Prostate gland (tissue), 2 donors: Measurements from ENCODE around the gene QARS1. TPM values are rescaled to one million over a fixed set of nuclear protein-coding genes. Genes with fewer than 3 reads are reported as not detected.

Experiments
- DNase-seq: peaks from one replicate; pipeline ENCODE4 v3.0.0-alpha.2; 2019; ENCODE audit warnings: low spot score
- H3K27ac ChIP-seq, 2 donors: fragments of 200-600 bp; sonication (generic); 2 replicates each; pipeline ENCODE4 v1.5.1; 2017 to 2019
- H3K27me3 ChIP-seq: fragments of 200-600 bp; sonication (generic); replicated peaks from 2 replicates; pipeline ENCODE4 v1.5.1; 2019; ENCODE audit not compliant: insufficient read depth
- H3K36me3 ChIP-seq, 2 donors: fragments of 200-600 bp; sonication (generic); 1 replicate in 1 of 2; 2 replicates in 1 of 2; pipeline versions ENCODE4 v1.5.1 to v1.8.1; 2017 to 2019
- H3K4me1 ChIP-seq: fragments of 200-600 bp; sonication (generic); replicated peaks from 2 replicates; pipeline ENCODE4 v1.5.1; 2019
- H3K4me3 ChIP-seq, 2 donors: fragments of 200-600 bp; sonication (generic); 2 replicates each; pipeline ENCODE4 v1.5.1; 2017 to 2019
- H3K9me3 ChIP-seq: fragments of 200-600 bp; sonication (generic); 2 replicates; pipeline ENCODE4 v1.5.1; 2017
- CTCF ChIP-seq, 4 experiments: fragments of 200-600 bp in 2 of 4; fragments of 450-650 bp in 2 of 4; sonication (generic) in 2 of 4; IDR thresholded peaks; 1 replicate in 3 of 4; 2 replicates in 1 of 4; pipeline ENCODE4 v1.5.1; 2016 to 2019; ENCODE audit warnings: antibody characterized with exemption in 4 of 4, mild to moderate bottlenecking in 2 of 4, moderate library complexity in 2 of 4
- POLR2A ChIP-seq: fragments of 450-650 bp; IDR thresholded peaks from one replicate; pipeline ENCODE4 v1.6.1; 2016; ENCODE audit warnings: antibody characterized with exemption, mild to moderate bottlenecking
- POLR2AphosphoS5 ChIP-seq: sonication (generic); formaldehyde crosslinking; IDR thresholded peaks from one replicate; pipeline ENCODE4 v1.6.1; 2017; ENCODE audit warnings: antibody characterized with exemption
- WGBS: methylation state at CpG from one replicate; pipeline ENCODE4 v1.1.5; 2018; 5-methylcytosine and 5-hydroxymethylcytosine counted together
- intact Hi-C: fragments of 100-400 bp; cut with DNase I; formaldehyde crosslinking; loops from one replicate; pipeline ENCODE4 v1.14.2; 2022
- total RNA-seq, 2 donors: library from RNA; depleted of rRNA; stranded (reverse); fragments of >200 nt; gene quantifications; one replicate each; pipeline ENCODE4 v1.1.0, GENCODE V29; 2016

QARS1 gene
- total RNA-seq, 2 donors from 2014 or later: 254 to 315 TPM

- no peak overlapping the region for H3K27ac ChIP-seq
- peaks cover 8% of the 10 kb centered on the region for H3K4me1 ChIP-seq
- no peak overlapping the region for H3K4me3 ChIP-seq
- H3K9me3 ChIP-seq: no peaks in the 10 kb centered on the region
- intact Hi-C loops: no loop called here
- peaks cover 29 to 30% of the 10 kb centered on the region in 2 donors for H3K36me3 ChIP-seq
- H3K27me3 ChIP-seq: no peaks in the 10 kb centered on the region
- DNase-seq: no peak
- 67% methylated on average over 14 of the region's 14 CpGs for WGBS
- no peak for TF ChIP-seq CTCF (IDR thresholded peaks at IDR 0.05)
- no peak for TF ChIP-seq POLR2A
- TF ChIP-seq POLR2AphosphoS5: no peak
Measured at GRCh38 chr3:49108346-49108745, 3.8 kb upstream of the QARS1 start.

DNA sequence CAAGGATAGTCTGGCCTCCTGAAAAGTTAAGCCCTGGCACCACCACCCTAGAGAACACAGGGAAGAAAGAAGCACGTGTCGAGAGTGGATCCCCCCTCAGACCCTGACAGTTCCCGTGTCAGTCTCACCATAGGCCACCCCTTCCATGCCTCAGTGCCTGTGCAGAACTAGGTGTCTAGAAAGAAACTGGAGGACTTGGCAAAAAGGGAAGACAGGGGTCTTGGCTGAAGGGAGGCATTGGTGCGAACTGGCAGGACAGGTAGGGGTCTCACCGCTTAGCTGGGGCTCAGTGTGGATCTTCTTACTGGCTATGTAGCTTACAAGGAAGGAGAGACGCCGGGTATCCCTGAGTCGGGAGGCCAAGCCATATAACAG lies 518 bp downstream of the QARS1 start:
- Histone ChIP-seq H3K4me3 (peak overlapping the region; percentile 95 to 97), H3K4me1 (peaks cover 11% of the 10 kb centered on the region), H3K9me3 (no peaks in the 10 kb centered on the region), H3K27ac (peak overlapping the region; percentile 81 to 82), H3K36me3 (peaks cover 16 to 22% of the 10 kb centered on the region in 2 donors), H3K27me3 (no peaks in the 10 kb centered on the region)
- WGBS: 2% methylated on average over 8 of the region's 8 CpGs
- TF ChIP-seq POLR2A (no peak), CTCF (IDR thresholded peaks at IDR 0.05) (no peak), POLR2AphosphoS5 (no peak)
- intact Hi-C loops: loop anchor here (2.0 kb wide), 1 partner anchor 17 kb away; the partner anchor contains the start of gene USP19
- DNase-seq: no peak

GRCh38 chr3:49100046-49100615 lies 4.4 kb downstream of the QARS1 start:
- DNase-seq: no peak
- intact Hi-C loops: no loop called here
- Histone ChIP-seq H3K4me3 (no peak overlapping the region), H3K36me3 (peaks cover 26 to 32% of the 10 kb centered on the region in 2 donors), H3K4me1 (peaks cover 11% of the 10 kb centered on the region), H3K27ac (no peak overlapping the region), H3K9me3 (no peaks in the 10 kb centered on the region), H3K27me3 (no peaks in the 10 kb centered on the region)
- TF ChIP-seq CTCF (IDR thresholded peaks at IDR 0.05): no peak
- no peak for TF ChIP-seq POLR2A
- no peak for TF ChIP-seq POLR2AphosphoS5
- 90% methylated on average over 11 of the region's 11 CpGs for WGBS

- Histone ChIP-seq H3K4me3 (no peak overlapping the region), H3K27ac (no peak overlapping the region), H3K9me3 (no peaks in the 10 kb centered on the region), H3K36me3 (peaks cover 26 to 32% of the 10 kb centered on the region in 2 donors), H3K27me3 (no peaks in the 10 kb centered on the region), H3K4me1 (peaks cover 10% of the 10 kb centered on the region)
- DNase-seq: no peak
- WGBS: 89% methylated on average over 13 of the region's 13 CpGs
- intact Hi-C loops: loop anchor here (10.0 kb wide), 1 partner anchor 114 kb away; no protein-coding TSS in a partner anchor
- TF ChIP-seq CTCF (IDR thresholded peaks at IDR 0.05): no peak
- TF ChIP-seq POLR2A: no peak
- TF ChIP-seq POLR2AphosphoS5: no peak
Measured at GRCh38 chr3:49098910-49099630, 5.5 kb downstream of the QARS1 start.
